Bladder microvascular endothelial cell (primary cell): ENCODE data around the gene C11orf71. TPM values are rescaled to one million over a fixed set of nuclear protein-coding genes. Genes with fewer than 3 reads are reported as not detected.

Experiments
- total RNA-seq: library from RNA; depleted of rRNA; stranded (reverse); fragments of >200 nt; gene quantifications from 2 replicates; pipeline ENCODE4 v1.2.3, GENCODE V29; 2014

Gene C11orf71
- total RNA-seq: 3.2 and 3.8 TPM in 2 replicates

GRCh38 chr11:114400216-114400914 is at the start of gene C11orf71, which contains the start of gene RBM7:
C11orf71 (minus strand) TSS chr11:114400511; CDS start chr11:114400331, 180 bp downstream.
RBM7 (plus strand) TSS chr11:114400666; CDS start chr11:114400672, 6 bp downstream.

GRCh38 chr11:114439229-114440120 is 39.2 kb upstream of the C11orf71 start, which contains the start of gene REXO2:
REXO2 (plus strand) TSS chr11:114439467; CDS start chr11:114439529, 62 bp downstream.

Other genes starting within 250 kb of the C11orf71 start
- gene NNMT, start 104.1 kb downstream of the C11orf71 start, total RNA-seq: 188 and 288 TPM in 2 replicates
- 29.5 and 72.8 TPM in 2 replicates for gene RBM7, start 155 bp upstream of the C11orf71 start, total RNA-seq
- gene REXO2, start 39.0 kb upstream of the C11orf71 start, total RNA-seq: 97.5 and 140 TPM in 2 replicates
- under 0.01 TPM in 1 of 2 replicates, not detected in the other for gene NXPE1, start 159.4 kb upstream of the C11orf71 start, total RNA-seq
- not detected in 2 replicates for gene NXPE4, start 195.3 kb upstream of the C11orf71 start, total RNA-seq